Esophagus muscularis mucosa (tissue), 3 donors: ENCODE measurements around the gene PHLDA3.
A peak's percentile ranks its signal among the peaks of the same experiment; 100 is the strongest.

Source experiments
- CTCF ChIP-seq, 3 experiments: fragments of 200-600 bp in 2 of 3; fragments of 450-650 bp in 1 of 3; sonication (generic) in 2 of 3; IDR thresholded peaks; one replicate each; pipeline ENCODE4 v1.5.1; 2017 to 2019; ENCODE audit warnings: antibody characterized with exemption in 3 of 3, mild to moderate bottlenecking in 2 of 3, moderate library complexity in 1 of 3
- POLR2A ChIP-seq: fragments of 450-650 bp; IDR thresholded peaks from one replicate; pipeline ENCODE4 v1.6.1; 2017; ENCODE audit warnings: antibody characterized with exemption, moderate library complexity, mild to moderate bottlenecking, low read depth
- POLR2AphosphoS5 ChIP-seq, 2 donors: sonication (generic); formaldehyde crosslinking; IDR thresholded peaks; one replicate each; pipeline ENCODE4 v1.6.1; 2017; ENCODE audit warnings: antibody characterized with exemption in 2 of 2

GRCh38 chr1:201483373-201483949 lies 14.5 kb upstream of the PHLDA3 start:
- TF ChIP-seq CTCF (IDR thresholded peaks at IDR 0.05) (no peak), POLR2A (no peak), POLR2AphosphoS5 (IDR thresholded peaks at IDR 0.05) (peak; percentile 40 to 71)
